ENCODE results near the gene PARP14. TPM values are rescaled to one million over a fixed set of nuclear protein-coding genes. Genes with fewer than 3 reads are reported as not detected.

PARP14 gene
- total and polyA plus RNA-seq, 5 donors, result 6.9 to 21.8 (median 13.9) TPM

- 47% methylated on average over 14 of the region's 14 CpGs for WGBS
- intact Hi-C loops (cut with DNase I), result no loop called here
- no peak for DNase-seq
Measured at GRCh38 chr3:122660297-122660974, 20.2 kb upstream of the PARP14 start.

GRCh38 chr3:122661633-122662032, 19.0 kb upstream of the PARP14 start:
- no peaks in the 10 kb centered on the region for H3K4me1 ChIP-seq (ENCODE audit: control insufficient read depth, insufficient read depth, low read length)
- WGBS, result 82% methylated on average over 13 of the region's 13 CpGs
- no peak overlapping the region for H3K4me3 ChIP-seq (ENCODE audit: low read length)
- no peak for ATAC-seq
- intact Hi-C loops (cut with DNase I), result no loop called here
- no peaks in the 10 kb centered on the region for H3K9me3 ChIP-seq (ENCODE audit: control insufficient read depth, low read length)
- H3K27me3 ChIP-seq (ENCODE audit: control insufficient read depth, insufficient read depth), result no peaks in the 10 kb centered on the region
- H3K27ac ChIP-seq (ENCODE audit: low read length), result no peak overlapping the region
- peak in 1 of 3 donors; percentile 39 for DNase-seq

More at GRCh38 chr3:122660297-122660974, 20.2 kb upstream of the PARP14 start:
- Histone ChIP-seq H3K9me3 (ENCODE audit: control insufficient read depth, low read length) (no peaks in the 10 kb centered on the region), H3K4me3 (ENCODE audit: low read length) (no peak overlapping the region), H3K27me3 (ENCODE audit: control insufficient read depth, insufficient read depth) (no peaks in the 10 kb centered on the region), H3K27ac (ENCODE audit: low read length) (no peak overlapping the region), H3K4me1 (ENCODE audit: control insufficient read depth, insufficient read depth, low read length) (no peaks in the 10 kb centered on the region)
- ATAC-seq, result no peak

- Histone ChIP-seq H3K27ac (ENCODE audit: low read length) (no peak overlapping the region), H3K4me3 (ENCODE audit: low read length) (no peak overlapping the region), H3K9me3 (ENCODE audit: control insufficient read depth, low read length) (no peaks in the 10 kb centered on the region), H3K27me3 (ENCODE audit: control insufficient read depth, insufficient read depth) (no peaks in the 10 kb centered on the region), H3K4me1 (ENCODE audit: control insufficient read depth, insufficient read depth, low read length) (no peaks in the 10 kb centered on the region)
- DNase-seq, result no peak
- 63% methylated on average over 2 of the region's 2 CpGs for WGBS
- ATAC-seq, result no peak
- intact Hi-C loops (cut with DNase I), result no loop called here
Measured at GRCh38 chr3:122662505-122662904, 18.1 kb upstream of the PARP14 start.

- no peak overlapping the region for H3K4me3 ChIP-seq (ENCODE audit: low read length)
- DNase-seq (no peak), ATAC-seq (no peak)
- WGBS, result 70% methylated on average over 4 of the region's 4 CpGs
- H3K27me3 ChIP-seq (ENCODE audit: control insufficient read depth, insufficient read depth), result no peaks in the 10 kb centered on the region
- H3K27ac ChIP-seq (ENCODE audit: low read length), result no peak overlapping the region
- intact Hi-C loops (cut with DNase I), result no loop called here
- no peaks in the 10 kb centered on the region for H3K9me3 ChIP-seq (ENCODE audit: control insufficient read depth, low read length)
- no peaks in the 10 kb centered on the region for H3K4me1 ChIP-seq (ENCODE audit: control insufficient read depth, insufficient read depth, low read length)
Measured at GRCh38 chr3:122665226-122665786, 15.3 kb upstream of the PARP14 start.

GRCh38 chr3:122665881-122666280, 14.8 kb upstream of the PARP14 start:
- Histone ChIP-seq H3K27ac (ENCODE audit: low read length) (no peak overlapping the region), H3K9me3 (ENCODE audit: control insufficient read depth, low read length) (no peaks in the 10 kb centered on the region), H3K4me1 (ENCODE audit: control insufficient read depth, insufficient read depth, low read length) (no peaks in the 10 kb centered on the region), H3K27me3 (ENCODE audit: control insufficient read depth, insufficient read depth) (no peaks in the 10 kb centered on the region), H3K4me3 (ENCODE audit: low read length) (no peak overlapping the region)
- intact Hi-C loops (cut with DNase I), result no loop called here
- ATAC-seq (no peak), DNase-seq (no peak)

GRCh38 chr3:122668930-122669730, 11.5 kb upstream of the PARP14 start:
- no peak overlapping the region for H3K4me3 ChIP-seq (ENCODE audit: low read length)
- H3K4me1 ChIP-seq (ENCODE audit: control insufficient read depth, insufficient read depth, low read length), result no peaks in the 10 kb centered on the region
- intact Hi-C loops (cut with DNase I), result no loop called here
- WGBS, result 84% methylated on average over 8 of the region's 8 CpGs
- no peak for DNase-seq
- no peak for ATAC-seq
- H3K27me3 ChIP-seq (ENCODE audit: control insufficient read depth, insufficient read depth), result no peaks in the 10 kb centered on the region
- H3K9me3 ChIP-seq (ENCODE audit: control insufficient read depth, low read length), result no peaks in the 10 kb centered on the region
- H3K27ac ChIP-seq (ENCODE audit: low read length), result no peak overlapping the region

- intact Hi-C loops (cut with DNase I), result loop anchor here in 3 of 4 donors (10.0 kb wide), 3 partner anchors 107 to 277 kb away; partner anchors contain the start of genes DTX3L (in 1 of the 3), PARP9 (in 1 of the 3) and WDR5B (in 1 of the 3)
- no peak overlapping the region for H3K4me3 ChIP-seq (ENCODE audit: low read length)
- 56% methylated on average over 2 of the region's 2 CpGs for WGBS
Measured at GRCh38 chr3:122671553-122671952, 9.1 kb upstream of the PARP14 start.

GRCh38 chr3:122674339-122674738, 6.3 kb upstream of the PARP14 start:
- WGBS, result 53% methylated on average over 3 of the region's 3 CpGs
- ATAC-seq (no peak), DNase-seq (no peak)
- intact Hi-C loops (cut with DNase I), result loop anchor here in 3 of 4 donors (10.0 kb wide), 3 partner anchors 110 to 280 kb away; partner anchors contain the start of genes DTX3L (in 1 of the 3), PARP9 (in 1 of the 3) and WDR5B (in 1 of the 3)
- H3K4me1 ChIP-seq (ENCODE audit: control insufficient read depth, insufficient read depth, low read length), result no peaks in the 10 kb centered on the region
- no peaks in the 10 kb centered on the region for H3K27me3 ChIP-seq (ENCODE audit: control insufficient read depth, insufficient read depth)
- no peak overlapping the region for H3K4me3 ChIP-seq (ENCODE audit: low read length)
- H3K27ac ChIP-seq (ENCODE audit: low read length), result no peak overlapping the region
- no peaks in the 10 kb centered on the region for H3K9me3 ChIP-seq (ENCODE audit: control insufficient read depth, low read length)

More at GRCh38 chr3:122671553-122671952, 9.1 kb upstream of the PARP14 start:
- no peaks in the 10 kb centered on the region for H3K9me3 ChIP-seq (ENCODE audit: control insufficient read depth, low read length)
- no peaks in the 10 kb centered on the region for H3K4me1 ChIP-seq (ENCODE audit: control insufficient read depth, insufficient read depth, low read length)
- DNase-seq (no peak), ATAC-seq (no peak)
- H3K27me3 ChIP-seq (ENCODE audit: control insufficient read depth, insufficient read depth), result no peaks in the 10 kb centered on the region
- no peak overlapping the region for H3K27ac ChIP-seq (ENCODE audit: low read length)

GRCh38 chr3:122676759-122677158, 3.9 kb upstream of the PARP14 start:
- intact Hi-C loops (cut with DNase I), result loop anchor here (5.0 to 10.0 kb wide), 5 partner anchors 112 to 284 kb away; partner anchors contain the start of genes DTX3L (in 1 of the 4), PARP9 (in 1 of the 4) and WDR5B (in 1 of the 4)
- no peaks in the 10 kb centered on the region for H3K9me3 ChIP-seq (ENCODE audit: control insufficient read depth, low read length)
- no peaks in the 10 kb centered on the region for H3K4me1 ChIP-seq (ENCODE audit: control insufficient read depth, insufficient read depth, low read length)
- no peak overlapping the region for H3K4me3 ChIP-seq (ENCODE audit: low read length)
- WGBS, result 60% methylated on average over 2 of the region's 2 CpGs
- ATAC-seq (no peak), DNase-seq (no peak)
- H3K27me3 ChIP-seq (ENCODE audit: control insufficient read depth, insufficient read depth), result no peaks in the 10 kb centered on the region
- H3K27ac ChIP-seq (ENCODE audit: low read length), result no peak overlapping the region

- ATAC-seq (no peak), DNase-seq (no peak)
- Histone ChIP-seq H3K9me3 (ENCODE audit: control insufficient read depth, low read length) (no peaks in the 10 kb centered on the region), H3K4me3 (ENCODE audit: low read length) (no peak overlapping the region), H3K27me3 (ENCODE audit: control insufficient read depth, insufficient read depth) (no peaks in the 10 kb centered on the region), H3K4me1 (ENCODE audit: control insufficient read depth, insufficient read depth, low read length) (no peaks in the 10 kb centered on the region), H3K27ac (ENCODE audit: low read length) (no peak overlapping the region)
- intact Hi-C loops (cut with DNase I), result loop anchor here (5.0 to 10.0 kb wide), 5 partner anchors 112 to 285 kb away; partner anchors contain the start of genes DTX3L (in 1 of the 4), PARP9 (in 1 of the 4) and WDR5B (in 1 of the 4)
- 59% methylated on average over 1 of the region's 1 CpG for WGBS
Measured at GRCh38 chr3:122677216-122677615, 3.4 kb upstream of the PARP14 start.
